Upper lobe of left lung (tissue), 6 donors: Measurements from ENCODE around the gene IL6R. TPM values are rescaled to one million over a fixed set of nuclear protein-coding genes. Genes with fewer than 3 reads are reported as not detected.

ENCODE experiments used
- ATAC-seq, 2 donors: fragments of 200-7000 bp; cut with Tn5 transposase; one replicate each; pipeline ENCODE4 v1.9.1; 2022; ENCODE audit warnings: mild to moderate bottlenecking in 2 of 2, moderate library complexity in 2 of 2; ENCODE audit not compliant: low FRiP score in 2 of 2
- DNase-seq, 2 donors: peaks; one replicate each; pipeline ENCODE4 v3.0.0-alpha.2; 2019 to 2020
- H3K27ac ChIP-seq, 4 donors: fragments of 200-600 bp; sonication (generic); one replicate each; pipeline ENCODE4 v1.5.1; 2016 to 2019
- H3K27me3 ChIP-seq, 4 donors: fragments of 200-600 bp; sonication (generic); one replicate each; pipeline ENCODE4 v1.5.1; 2017 to 2019
- H3K36me3 ChIP-seq, 4 donors: fragments of 200-600 bp; sonication (generic); one replicate each; pipeline ENCODE4 v1.5.1; 2016 to 2019
- H3K4me1 ChIP-seq, 4 donors: fragments of 200-600 bp; sonication (generic); one replicate each; pipeline ENCODE4 v1.5.1; 2018 to 2019
- H3K4me3 ChIP-seq, 4 donors: fragments of 200-600 bp; sonication (generic); one replicate each; pipeline ENCODE4 v1.5.1; 2017 to 2019; ENCODE audit warnings: mild to moderate bottlenecking in 2 of 4, moderate library complexity in 1 of 4
- H3K9me3 ChIP-seq, 4 donors: fragments of 200-600 bp; sonication (generic); one replicate each; pipeline ENCODE4 v1.5.1; 2018 to 2019
- CTCF ChIP-seq, 6 experiments: fragments of 450-650 bp in 4 of 6; fragments of 200-600 bp in 2 of 6; sonication (generic) in 2 of 6; IDR thresholded peaks; one replicate each; pipeline ENCODE4 v1.5.1; 2016 to 2019; ENCODE audit warnings: antibody characterized with exemption in 6 of 6
- EP300 ChIP-seq, 4 donors: sonication (generic); formaldehyde crosslinking; IDR thresholded peaks; one replicate each; pipeline ENCODE4 v1.5.1; 2017; ENCODE audit warnings: antibody characterized with exemption in 4 of 4, control low read depth in 2 of 4
- POLR2A ChIP-seq, 4 donors: fragments of 450-650 bp; IDR thresholded peaks; one replicate each; pipeline ENCODE4 v1.5.1; 2016 to 2017; ENCODE audit warnings: antibody characterized with exemption in 4 of 4, mild to moderate bottlenecking in 2 of 4
- POLR2AphosphoS5 ChIP-seq, 2 donors: sonication (generic); formaldehyde crosslinking; IDR thresholded peaks; one replicate each; pipeline ENCODE4 v1.5.1; 2017; ENCODE audit warnings: antibody characterized with exemption in 2 of 2
- WGBS, 2 donors: methylation state at CpG; one replicate each; pipeline ENCODE4 v1.1.5; 2017 to 2018; 5-methylcytosine and 5-hydroxymethylcytosine counted together
- total RNA-seq, 6 donors: library from RNA; depleted of rRNA in 4 of 6; stranded (reverse); fragments of >200 nt in 4 of 6; gene quantifications; one replicate each; pipeline versions ENCODE4 v1.1.0 to v1.2.1, GENCODE V29; 2016 to 2021
- donor health status: DM: no; HTN: no; CAD: no; lungs with moderate emphysema.
- donor health status: DM: no; HTN: yes; CAD: no; lungs with severe emphysema.

Gene IL6R
- total RNA-seq, 6 donors from 2014 or later, result 59.6 to 126 (median 97.5) TPM

- peak overlapping the region; percentile 43 to 91 (median 72) for H3K27ac ChIP-seq
- ATAC-seq (no peak), DNase-seq (no peak)
- no peaks in the 10 kb centered on the region for H3K9me3 ChIP-seq
- H3K4me1 ChIP-seq, result peaks cover 71 to 81% (median 79%) of the 10 kb centered on the region in 4 donors
- TF ChIP-seq POLR2AphosphoS5 (IDR thresholded peaks at IDR 0.05) (no peak), POLR2A (IDR thresholded peaks at IDR 0.05) (no peak), CTCF (IDR thresholded peaks at IDR 0.05) (no peak), EP300 (IDR thresholded peaks at IDR 0.05) (no peak)
- H3K27me3 ChIP-seq, result no peaks in the 10 kb centered on the region
- 73 to 77% methylated on average over 9 of the region's 9 CpGs for WGBS, 2 donors
- no peak overlapping the region for H3K4me3 ChIP-seq
- no peaks in the 10 kb centered on the region for H3K36me3 ChIP-seq
Observed at GRCh38 chr1:154422521-154422920, 17.4 kb downstream of the IL6R start.

GRCh38 chr1:154423304-154423987 lies 18.3 kb downstream of the IL6R start:
- WGBS, 2 donors, result 42 to 52% methylated on average over 5 of the region's 5 CpGs
- Histone ChIP-seq H3K27ac (peak overlapping the region; percentile 52 to 91 (median 64)), H3K9me3 (no peaks in the 10 kb centered on the region), H3K4me3 (no peak overlapping the region), H3K36me3 (no peaks in the 10 kb centered on the region), H3K27me3 (no peaks in the 10 kb centered on the region), H3K4me1 (peaks cover 76 to 81% (median 80%) of the 10 kb centered on the region in 4 donors)
- ATAC-seq, result no peak
- TF ChIP-seq EP300 (IDR thresholded peaks at IDR 0.05) (no peak), POLR2A (IDR thresholded peaks at IDR 0.05) (no peak), POLR2AphosphoS5 (IDR thresholded peaks at IDR 0.05) (no peak), CTCF (IDR thresholded peaks at IDR 0.05) (no peak)
- no peak for DNase-seq

DNA sequence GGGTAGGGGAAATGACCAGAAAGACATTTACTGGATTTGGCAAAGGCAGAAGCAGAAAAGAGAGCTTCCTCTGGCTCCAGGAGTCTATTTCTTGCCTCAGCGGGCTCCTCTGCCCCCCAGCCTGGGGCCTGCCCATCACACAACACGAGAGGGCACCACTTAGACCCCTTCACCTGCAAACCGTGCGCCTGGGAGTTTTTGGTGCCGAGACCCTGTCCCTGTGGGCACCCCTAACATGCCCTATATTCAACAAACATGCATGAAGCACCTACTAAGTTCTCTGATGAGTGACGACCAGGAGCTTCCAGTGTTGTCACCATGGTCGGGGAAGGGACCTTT lies 18.8 kb downstream of the IL6R start:
- ATAC-seq, result no peak
- Histone ChIP-seq H3K4me3 (no peak overlapping the region), H3K27ac (peak overlapping the region; percentile 52 to 91 (median 64)), H3K27me3 (no peaks in the 10 kb centered on the region), H3K9me3 (no peaks in the 10 kb centered on the region), H3K36me3 (no peaks in the 10 kb centered on the region), H3K4me1 (peaks cover 76 to 80% (median 78%) of the 10 kb centered on the region in 4 donors)
- 67 to 83% methylated on average over 5 to 7 of the region's 7 CpGs for WGBS, 2 donors
- no peak for DNase-seq
- TF ChIP-seq CTCF (IDR thresholded peaks at IDR 0.05), result no peak
- no peak for TF ChIP-seq POLR2A (IDR thresholded peaks at IDR 0.05)
- no peak for TF ChIP-seq POLR2AphosphoS5 (IDR thresholded peaks at IDR 0.05)
- no peak for TF ChIP-seq EP300 (IDR thresholded peaks at IDR 0.05)

GRCh38 chr1:154425172-154425571 lies 20.0 kb downstream of the IL6R start:
- H3K27ac ChIP-seq, result no peak overlapping the region
- H3K36me3 ChIP-seq, result peaks cover 2 to 11% (median 4%) of the 10 kb centered on the region in 4 donors
- DNase-seq (no peak), ATAC-seq (no peak)
- TF ChIP-seq POLR2AphosphoS5 (IDR thresholded peaks at IDR 0.05) (no peak), CTCF (IDR thresholded peaks at IDR 0.05) (no peak), POLR2A (IDR thresholded peaks at IDR 0.05) (no peak), EP300 (IDR thresholded peaks at IDR 0.05) (no peak)
- no peak overlapping the region for H3K4me3 ChIP-seq
- 85 to 86% methylated on average over 6 of the region's 6 CpGs for WGBS, 2 donors
- no peaks in the 10 kb centered on the region for H3K27me3 ChIP-seq
- H3K9me3 ChIP-seq, result no peaks in the 10 kb centered on the region
- H3K4me1 ChIP-seq, result peaks cover 65 to 73% (median 67%) of the 10 kb centered on the region in 4 donors
